ENCODE data around the gene SOS2.

SOS2 gene

DNA sequence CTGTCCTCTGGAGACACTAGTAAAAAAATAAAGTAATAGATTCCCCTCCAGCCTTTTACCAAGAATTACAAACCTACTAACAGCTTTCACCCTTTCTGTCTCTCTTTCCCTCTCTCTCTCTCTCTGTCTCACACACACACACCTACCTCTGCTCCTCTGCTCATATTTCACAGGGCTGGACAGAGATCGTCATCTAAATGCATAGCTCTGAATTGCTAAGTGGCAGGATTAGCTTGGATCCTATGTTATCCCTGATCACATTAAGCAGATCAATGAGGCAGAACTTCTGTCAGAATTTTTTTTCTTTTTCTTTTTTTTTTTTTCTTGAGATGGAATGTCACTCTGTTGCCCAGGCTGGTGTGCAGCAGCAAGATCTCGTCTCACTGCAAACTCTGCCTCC, 137.9 kb downstream of the SOS2 start:
- Histone ChIP-seq H3K4me3 (ENCODE audit: low read length) (no peak overlapping the region), H3K9ac (ENCODE audit: low read length) (no peak overlapping the region), H3K4me1 (ENCODE audit: control insufficient read depth, low read depth, low read length) (peaks cover 3% of the 10 kb centered on the region), H3K9me3 (ENCODE audit: control insufficient read depth, low read depth, low read length) (no peaks in the 10 kb centered on the region), H3K27ac (ENCODE audit: low read length) (no peak overlapping the region), H3K36me3 (ENCODE audit: control insufficient read depth, low read depth, low read length) (no peaks in the 10 kb centered on the region), H3K27me3 (ENCODE audit: control insufficient read depth, insufficient read depth, low read length) (no peaks in the 10 kb centered on the region)

DNA sequence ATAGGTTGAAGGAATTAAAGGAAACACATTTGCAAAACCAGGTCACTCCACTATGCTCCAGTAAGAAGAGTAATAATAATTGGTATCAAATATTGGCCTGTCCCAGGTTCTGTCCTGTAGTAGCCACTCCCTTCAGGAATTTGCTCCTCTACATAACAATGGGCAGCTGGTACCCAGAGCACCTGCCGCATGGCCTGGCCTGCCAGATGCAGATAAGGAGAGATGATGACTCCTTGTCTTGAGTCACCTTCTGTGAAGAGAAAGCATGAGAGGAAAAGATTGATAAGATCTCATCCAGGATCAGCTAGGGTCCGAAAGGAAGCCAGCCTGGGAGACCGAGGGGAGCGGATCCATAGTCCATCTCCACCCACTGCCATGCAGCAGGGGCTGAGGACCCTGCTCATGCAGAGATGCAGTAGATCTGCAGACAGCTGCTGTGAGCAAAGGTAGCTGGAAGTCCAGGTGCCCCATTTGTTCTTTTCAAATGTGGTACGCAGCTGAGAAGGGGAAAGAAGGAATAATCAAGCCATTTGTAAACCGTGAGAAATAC, 139.3 kb downstream of the SOS2 start:
- H3K9ac ChIP-seq (ENCODE audit: low read length): no peak overlapping the region
- H3K4me1 ChIP-seq (ENCODE audit: control insufficient read depth, low read depth, low read length): peaks cover 3% of the 10 kb centered on the region

DNA sequence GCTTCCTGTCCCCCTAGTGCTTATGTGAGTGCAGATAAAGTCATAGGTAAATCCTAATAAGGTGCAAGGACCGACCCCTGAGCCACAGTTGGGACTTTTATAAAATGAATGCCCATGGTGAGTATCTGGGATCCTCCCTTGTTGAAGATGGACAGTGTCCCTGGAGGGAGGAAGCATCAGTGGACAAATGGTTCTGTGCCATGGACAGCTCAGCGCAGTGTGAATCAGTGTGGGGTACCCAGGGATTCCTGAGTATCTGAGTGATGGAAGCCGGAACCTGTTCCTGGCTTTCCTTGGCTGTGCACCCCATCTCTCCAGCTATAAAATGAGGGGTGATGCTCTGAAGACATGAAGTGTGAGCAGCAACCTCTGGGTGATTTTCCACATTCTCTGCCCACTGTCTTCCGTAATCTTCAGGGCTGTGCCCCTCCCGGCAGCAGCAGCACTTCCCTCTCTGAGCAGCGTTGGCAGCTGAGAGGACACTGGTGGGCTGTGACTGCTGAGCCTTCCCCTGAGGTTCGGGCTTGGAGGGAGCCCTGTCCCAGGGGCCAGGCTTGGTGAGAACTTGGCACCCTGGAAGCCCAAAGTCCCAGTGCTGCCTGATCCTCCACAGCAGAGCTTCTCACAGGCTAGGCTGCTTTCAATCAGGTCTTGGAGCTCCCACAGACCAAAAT, 140.0 kb downstream of the SOS2 start:
- no peak overlapping the region for H3K4me3 ChIP-seq (ENCODE audit: low read length)
- peaks cover 3% of the 10 kb centered on the region for H3K4me1 ChIP-seq (ENCODE audit: control insufficient read depth, low read depth, low read length)
- H3K27ac ChIP-seq (ENCODE audit: low read length): no peak overlapping the region
- H3K36me3 ChIP-seq (ENCODE audit: control insufficient read depth, low read depth, low read length): no peaks in the 10 kb centered on the region
- H3K27me3 ChIP-seq (ENCODE audit: control insufficient read depth, insufficient read depth, low read length): no peaks in the 10 kb centered on the region
- H3K9ac ChIP-seq (ENCODE audit: low read length): no peak overlapping the region
- H3K9me3 ChIP-seq (ENCODE audit: control insufficient read depth, low read depth, low read length): no peaks in the 10 kb centered on the region

More for the DNA sequence above, 139.3 kb downstream of the SOS2 start:
- H3K9me3 ChIP-seq (ENCODE audit: control insufficient read depth, low read depth, low read length): no peaks in the 10 kb centered on the region
- no peaks in the 10 kb centered on the region for H3K27me3 ChIP-seq (ENCODE audit: control insufficient read depth, insufficient read depth, low read length)
- no peak overlapping the region for H3K4me3 ChIP-seq (ENCODE audit: low read length)
- H3K36me3 ChIP-seq (ENCODE audit: control insufficient read depth, low read depth, low read length): no peaks in the 10 kb centered on the region
- no peak overlapping the region for H3K27ac ChIP-seq (ENCODE audit: low read length)

DNA sequence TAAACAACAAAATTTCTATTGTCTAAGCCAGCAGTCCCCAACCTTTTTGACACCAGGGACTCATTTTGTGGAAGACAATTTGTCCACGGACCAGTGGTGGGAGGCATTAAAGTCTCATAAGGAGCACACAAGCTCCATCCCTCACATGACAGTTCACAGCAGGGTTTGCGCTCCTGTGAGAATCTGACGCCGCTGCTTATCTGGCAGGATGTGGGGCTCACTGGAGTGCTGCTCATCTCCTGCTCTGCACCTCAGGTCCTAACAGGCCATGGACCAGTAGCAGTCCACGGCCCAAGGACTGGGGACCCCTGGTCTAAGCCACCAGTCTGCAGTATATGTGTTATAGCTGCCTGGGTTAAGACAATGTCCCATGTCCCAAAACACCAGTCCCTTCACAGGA, 142.2 kb downstream of the SOS2 start:
- Histone ChIP-seq H3K4me1 (ENCODE audit: control insufficient read depth, low read depth, low read length) (peaks cover 3% of the 10 kb centered on the region), H3K27ac (ENCODE audit: low read length) (no peak overlapping the region), H3K36me3 (ENCODE audit: control insufficient read depth, low read depth, low read length) (no peaks in the 10 kb centered on the region), H3K27me3 (ENCODE audit: control insufficient read depth, insufficient read depth, low read length) (no peaks in the 10 kb centered on the region), H3K4me3 (ENCODE audit: low read length) (no peak overlapping the region), H3K9me3 (ENCODE audit: control insufficient read depth, low read depth, low read length) (no peaks in the 10 kb centered on the region), H3K9ac (ENCODE audit: low read length) (no peak overlapping the region)

DNA sequence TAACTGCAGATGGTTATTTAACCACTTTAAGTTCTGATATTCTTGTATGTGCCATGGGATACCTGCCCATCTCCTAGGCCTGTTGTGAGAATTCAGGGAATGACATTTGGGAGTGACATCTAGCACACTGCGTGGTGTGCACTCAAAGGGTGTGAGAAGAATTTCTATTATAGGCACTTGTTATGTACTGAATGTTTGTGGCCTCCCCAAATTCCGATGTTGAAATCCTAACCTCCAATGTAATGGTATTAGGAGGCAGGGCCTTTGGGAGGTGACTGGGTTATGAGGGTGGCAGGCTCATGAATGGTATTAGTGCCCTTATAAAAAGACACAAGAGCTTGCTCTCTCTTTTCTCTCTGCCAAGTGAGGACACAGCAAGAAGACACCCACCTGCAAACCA, 142.6 kb downstream of the SOS2 start:
- no peak overlapping the region for H3K27ac ChIP-seq (ENCODE audit: low read length)
- H3K36me3 ChIP-seq (ENCODE audit: control insufficient read depth, low read depth, low read length): no peaks in the 10 kb centered on the region
- H3K4me3 ChIP-seq (ENCODE audit: low read length): no peak overlapping the region
- H3K9me3 ChIP-seq (ENCODE audit: control insufficient read depth, low read depth, low read length): no peaks in the 10 kb centered on the region
- no peaks in the 10 kb centered on the region for H3K27me3 ChIP-seq (ENCODE audit: control insufficient read depth, insufficient read depth, low read length)
- H3K4me1 ChIP-seq (ENCODE audit: control insufficient read depth, low read depth, low read length): peaks cover 3% of the 10 kb centered on the region
- H3K9ac ChIP-seq (ENCODE audit: low read length): no peak overlapping the region

DNA sequence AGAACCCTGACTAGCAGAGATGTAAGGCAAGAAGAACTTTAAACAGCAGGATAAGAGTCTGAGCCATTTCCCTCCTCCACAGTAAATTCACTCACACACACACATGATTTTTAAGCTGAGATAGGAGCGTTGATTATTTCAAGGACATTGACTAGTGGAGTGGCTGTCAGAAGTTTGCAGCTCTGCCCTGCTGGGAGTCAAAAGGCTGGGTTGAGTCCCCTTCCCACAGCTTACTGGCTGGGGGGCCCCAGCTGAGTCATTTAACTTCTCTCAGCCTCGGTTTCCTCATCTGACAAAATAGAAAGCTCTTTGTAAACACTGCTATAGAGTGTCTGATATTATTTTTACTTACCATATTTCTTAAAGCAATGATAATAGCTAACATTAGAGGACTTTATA, 143.3 kb downstream of the SOS2 start:
- H3K36me3 ChIP-seq (ENCODE audit: control insufficient read depth, low read depth, low read length): no peaks in the 10 kb centered on the region
- H3K27ac ChIP-seq (ENCODE audit: low read length): no peak overlapping the region
- no peak overlapping the region for H3K4me3 ChIP-seq (ENCODE audit: low read length)
- H3K4me1 ChIP-seq (ENCODE audit: control insufficient read depth, low read depth, low read length): peaks cover 3% of the 10 kb centered on the region
- no peaks in the 10 kb centered on the region for H3K9me3 ChIP-seq (ENCODE audit: control insufficient read depth, low read depth, low read length)
- H3K9ac ChIP-seq (ENCODE audit: low read length): no peak overlapping the region
- no peaks in the 10 kb centered on the region for H3K27me3 ChIP-seq (ENCODE audit: control insufficient read depth, insufficient read depth, low read length)

DNA sequence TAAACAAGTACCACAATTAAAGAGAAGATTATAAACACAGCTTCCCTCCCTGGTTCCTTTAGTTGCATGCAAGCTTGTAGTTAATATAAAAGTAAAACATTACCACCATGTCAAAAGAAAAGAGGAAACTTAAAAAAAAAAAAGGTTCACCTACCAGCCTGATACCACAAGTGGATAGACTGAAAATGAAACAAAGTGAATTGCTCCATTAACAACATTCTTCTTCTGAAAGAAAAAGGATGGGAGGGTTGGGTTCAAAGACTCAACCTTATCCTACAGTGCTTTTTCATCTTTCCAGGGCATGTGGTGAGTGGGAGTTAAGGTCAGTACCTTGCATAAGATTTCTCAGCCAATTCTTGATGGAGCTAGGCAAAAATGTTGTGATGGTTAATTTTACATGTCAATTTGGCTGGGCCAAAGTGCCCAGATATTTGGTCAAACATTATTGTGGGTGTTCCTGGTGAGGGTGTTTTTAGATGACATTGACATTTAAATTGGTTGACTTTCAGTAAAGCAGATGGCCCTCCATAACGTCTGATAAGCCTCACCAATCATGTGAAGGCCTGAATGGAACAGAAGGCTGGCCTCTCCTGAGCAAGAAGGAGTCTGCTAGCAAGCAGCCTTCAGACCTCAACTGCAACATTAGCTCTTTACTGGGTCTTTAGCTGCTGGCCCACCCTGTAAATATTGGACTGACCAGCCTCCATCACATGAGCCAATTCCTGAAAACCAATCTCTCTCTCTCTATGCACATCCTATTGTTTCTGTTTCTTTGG, 143.8 kb downstream of the SOS2 start:
- no peaks in the 10 kb centered on the region for H3K27me3 ChIP-seq (ENCODE audit: control insufficient read depth, insufficient read depth, low read length)
- H3K9me3 ChIP-seq (ENCODE audit: control insufficient read depth, low read depth, low read length): no peaks in the 10 kb centered on the region
- H3K4me3 ChIP-seq (ENCODE audit: low read length): no peak overlapping the region
- H3K4me1 ChIP-seq (ENCODE audit: control insufficient read depth, low read depth, low read length): peaks cover 3% of the 10 kb centered on the region
- no peak overlapping the region for H3K27ac ChIP-seq (ENCODE audit: low read length)
- H3K36me3 ChIP-seq (ENCODE audit: control insufficient read depth, low read depth, low read length): no peaks in the 10 kb centered on the region
- H3K9ac ChIP-seq (ENCODE audit: low read length): no peak overlapping the region

DNA sequence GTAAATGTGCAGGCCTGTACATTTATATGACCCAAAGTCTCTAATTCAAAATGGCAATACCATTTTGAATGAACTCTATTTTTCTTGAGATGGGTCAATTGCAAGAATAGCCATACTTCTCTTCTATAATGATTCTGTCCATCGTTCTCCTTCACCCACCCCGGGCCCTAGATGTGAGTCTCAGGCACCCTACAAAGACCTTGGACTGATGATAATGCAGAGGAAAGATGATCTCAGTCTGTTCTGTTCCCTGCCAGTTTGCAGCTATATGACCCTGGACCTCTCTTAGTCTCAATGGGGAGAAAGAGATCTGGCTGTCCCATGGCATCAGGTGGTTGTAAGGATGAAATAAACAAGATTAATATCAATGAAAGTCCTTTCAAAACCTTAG, 145.1 kb downstream of the SOS2 start:
- no peaks in the 10 kb centered on the region for H3K9me3 ChIP-seq (ENCODE audit: control insufficient read depth, low read depth, low read length)
- H3K9ac ChIP-seq (ENCODE audit: low read length): no peak overlapping the region
- no peaks in the 10 kb centered on the region for H3K36me3 ChIP-seq (ENCODE audit: control insufficient read depth, low read depth, low read length)
- H3K4me1 ChIP-seq (ENCODE audit: control insufficient read depth, low read depth, low read length): no peaks in the 10 kb centered on the region
- H3K27ac ChIP-seq (ENCODE audit: low read length): no peak overlapping the region
- H3K4me3 ChIP-seq (ENCODE audit: low read length): no peak overlapping the region
- no peaks in the 10 kb centered on the region for H3K27me3 ChIP-seq (ENCODE audit: control insufficient read depth, insufficient read depth, low read length)

DNA sequence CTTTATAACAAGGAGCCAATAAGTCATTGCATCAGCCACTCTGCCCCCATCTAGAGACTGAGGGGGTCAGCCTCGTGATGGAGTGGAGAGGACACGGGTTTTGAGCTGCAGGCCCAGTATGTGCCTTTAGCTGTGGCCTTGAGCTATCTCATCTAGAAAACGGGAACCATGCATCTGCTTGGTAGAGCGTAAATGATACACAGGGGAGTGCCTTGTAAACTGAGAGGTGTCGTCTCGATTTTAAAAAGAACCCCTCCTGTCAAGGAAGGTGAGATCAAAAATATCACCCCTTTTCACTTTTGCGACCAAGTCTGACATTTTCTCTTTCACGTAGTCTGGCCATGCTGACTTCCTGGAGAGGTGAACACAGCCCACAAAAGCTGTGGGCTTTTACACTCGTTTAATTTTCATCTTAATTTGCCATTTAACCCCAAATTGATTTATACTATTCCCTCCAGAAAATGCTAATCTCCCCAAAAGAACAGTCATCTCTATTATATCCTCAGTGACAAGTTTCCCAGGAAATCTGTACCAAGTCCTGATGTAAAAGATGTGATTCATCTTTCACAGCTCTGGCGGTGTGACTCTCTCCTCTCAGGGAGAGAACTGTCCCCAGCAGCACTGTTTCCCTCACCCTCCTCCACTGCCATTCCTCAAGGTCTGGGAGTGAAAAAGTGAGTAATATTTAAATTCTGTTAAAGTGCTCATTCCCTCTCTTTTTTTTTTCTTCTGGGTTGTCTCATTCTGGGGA, 145.6 kb downstream of the SOS2 start:
- no peak overlapping the region for H3K27ac ChIP-seq (ENCODE audit: low read length)
- no peaks in the 10 kb centered on the region for H3K36me3 ChIP-seq (ENCODE audit: control insufficient read depth, low read depth, low read length)
- no peaks in the 10 kb centered on the region for H3K9me3 ChIP-seq (ENCODE audit: control insufficient read depth, low read depth, low read length)
- no peak overlapping the region for H3K9ac ChIP-seq (ENCODE audit: low read length)
- no peak overlapping the region for H3K4me3 ChIP-seq (ENCODE audit: low read length)
- H3K27me3 ChIP-seq (ENCODE audit: control insufficient read depth, insufficient read depth, low read length): no peaks in the 10 kb centered on the region
- H3K4me1 ChIP-seq (ENCODE audit: control insufficient read depth, low read depth, low read length): no peaks in the 10 kb centered on the region

DNA sequence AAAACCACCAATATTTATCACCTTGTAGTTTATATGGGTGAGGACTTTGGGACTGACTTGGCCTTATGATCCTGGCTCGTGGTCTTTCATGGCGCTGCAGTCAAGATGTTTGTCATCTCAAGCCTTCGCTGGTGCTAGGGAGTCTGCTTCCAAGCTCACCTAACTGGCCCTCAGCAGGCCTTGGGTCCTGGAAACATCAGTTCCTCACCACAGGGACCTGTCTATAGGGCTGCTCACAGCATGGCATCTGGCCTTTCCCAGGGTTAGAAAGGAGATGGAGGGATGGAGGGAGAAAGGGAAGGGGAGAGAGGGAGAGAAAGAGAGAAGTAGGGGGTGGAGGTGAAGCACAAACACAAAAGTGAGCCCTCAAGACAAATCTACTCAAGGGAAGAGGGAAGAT, 146.7 kb downstream of the SOS2 start:
- no peak overlapping the region for H3K9ac ChIP-seq (ENCODE audit: low read length)
- H3K36me3 ChIP-seq (ENCODE audit: control insufficient read depth, low read depth, low read length): no peaks in the 10 kb centered on the region
- H3K27ac ChIP-seq (ENCODE audit: low read length): no peak overlapping the region
- no peak overlapping the region for H3K4me3 ChIP-seq (ENCODE audit: low read length)
- H3K27me3 ChIP-seq (ENCODE audit: control insufficient read depth, insufficient read depth, low read length): no peaks in the 10 kb centered on the region
- H3K4me1 ChIP-seq (ENCODE audit: control insufficient read depth, low read depth, low read length): no peaks in the 10 kb centered on the region
- no peaks in the 10 kb centered on the region for H3K9me3 ChIP-seq (ENCODE audit: control insufficient read depth, low read depth, low read length)

DNA sequence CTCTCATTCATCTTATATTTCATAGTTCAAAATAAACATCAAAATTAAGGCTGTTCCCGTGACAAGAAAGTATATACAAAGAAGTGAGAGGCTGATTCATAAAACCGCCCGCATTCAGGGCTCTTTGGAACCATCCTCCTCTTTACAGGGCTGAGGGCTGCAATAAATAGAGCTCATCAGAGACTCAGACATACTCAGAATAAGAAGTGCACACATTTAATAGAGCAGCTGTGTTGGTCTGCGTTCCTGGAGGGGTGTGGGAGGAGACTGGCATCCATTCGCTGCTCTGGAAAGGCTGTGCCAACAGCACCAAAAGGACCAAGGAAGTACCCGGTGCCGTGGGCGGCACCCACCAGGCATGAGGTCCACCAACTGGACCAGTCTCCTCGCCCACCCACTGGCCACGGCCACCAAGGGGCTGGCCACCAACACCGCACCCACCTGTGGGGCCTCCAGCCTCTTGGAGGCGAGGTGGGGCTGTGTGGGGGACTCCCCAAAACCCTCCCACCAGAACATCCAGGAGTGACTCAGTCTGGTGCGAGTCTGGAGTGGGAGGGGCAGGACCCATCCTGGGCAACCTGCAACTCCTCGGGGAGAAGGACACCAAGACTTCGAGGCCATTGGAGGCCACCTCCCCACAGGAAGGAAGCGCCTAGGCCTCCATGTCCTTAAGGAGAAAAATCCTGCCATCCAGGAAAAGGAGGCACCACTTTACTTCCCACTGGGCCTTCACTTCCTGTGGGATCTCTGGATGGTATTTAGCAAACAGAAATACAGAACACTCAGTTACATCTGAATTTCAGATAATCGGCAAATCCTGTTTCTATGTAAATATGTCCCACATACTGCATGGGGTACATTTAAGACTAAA, 147.7 kb downstream of the SOS2 start:
- Histone ChIP-seq H3K36me3 (ENCODE audit: control insufficient read depth, low read depth, low read length) (no peaks in the 10 kb centered on the region), H3K27me3 (ENCODE audit: control insufficient read depth, insufficient read depth, low read length) (no peaks in the 10 kb centered on the region), H3K4me3 (ENCODE audit: low read length) (no peak overlapping the region), H3K4me1 (ENCODE audit: control insufficient read depth, low read depth, low read length) (no peaks in the 10 kb centered on the region), H3K27ac (ENCODE audit: low read length) (no peak overlapping the region), H3K9ac (ENCODE audit: low read length) (no peak overlapping the region), H3K9me3 (ENCODE audit: control insufficient read depth, low read depth, low read length) (no peaks in the 10 kb centered on the region)

Data from iPS-18a (cell line).